GM12864 (cell line): ENCODE measurements around the gene PDGFD.

Source experiments
- DNase-seq: peaks from one replicate; pipeline ENCODE4 v3.0.0-alpha.2; 2011; ENCODE audit warnings: low read depth
- H3K4me3 ChIP-seq: 2 replicates; pipeline ENCODE4 v1.5.1; 2011; ENCODE audit warnings: mild to moderate bottlenecking, low read depth, low read length, control low read depth
- TF ChIP-seq, protein P1 (sequence below): IDR thresholded peaks from 2 replicates; pipeline ENCODE4 v1.5.1; 2011; ENCODE audit warnings: low read depth, mild to moderate bottlenecking, moderate library complexity, low read length, control low read depth, inconsistent platforms; ENCODE audit errors: missing control alignments

PDGFD gene

DNA sequence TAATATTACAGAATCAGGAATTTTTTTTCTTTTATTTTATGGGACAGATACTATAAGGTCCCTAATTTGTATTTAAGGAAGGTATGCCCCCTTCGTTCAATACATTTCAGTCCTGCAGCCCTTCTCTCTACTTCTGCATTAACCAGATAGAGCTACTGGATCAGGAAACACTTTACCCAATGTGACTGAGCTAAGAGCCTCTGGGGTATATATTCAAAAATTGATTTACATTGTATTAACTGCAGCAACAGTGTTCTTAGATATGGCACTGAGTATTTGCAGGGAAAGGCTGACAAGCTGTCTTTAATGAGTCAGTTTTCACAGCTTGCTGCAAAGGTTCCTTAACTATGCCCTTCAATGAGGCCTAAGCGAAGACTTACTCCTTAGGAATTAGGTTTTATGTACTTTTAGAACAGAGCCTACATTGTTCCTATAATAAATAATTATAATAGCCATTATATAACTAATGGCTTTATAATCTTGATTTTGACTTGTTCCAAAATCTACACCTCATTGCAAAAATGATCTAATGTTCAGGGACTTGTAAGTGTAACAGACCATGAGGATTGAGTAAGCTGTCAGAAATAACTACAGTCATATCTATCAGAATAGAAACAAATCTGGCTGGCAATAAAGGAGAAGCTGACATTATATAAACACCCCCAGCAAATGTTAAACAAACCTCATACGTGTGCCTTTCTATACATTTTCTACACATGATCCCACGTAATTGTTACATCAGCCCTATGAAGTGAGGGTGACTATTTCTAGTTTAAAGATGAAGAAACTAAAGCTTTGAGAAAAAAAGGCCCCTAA lies 72.5 kb downstream of the PDGFD start:
- DNase-seq, result no peak
- H3K4me3 ChIP-seq, result no peak overlapping the region
- TF ChIP-seq, protein P1, sequence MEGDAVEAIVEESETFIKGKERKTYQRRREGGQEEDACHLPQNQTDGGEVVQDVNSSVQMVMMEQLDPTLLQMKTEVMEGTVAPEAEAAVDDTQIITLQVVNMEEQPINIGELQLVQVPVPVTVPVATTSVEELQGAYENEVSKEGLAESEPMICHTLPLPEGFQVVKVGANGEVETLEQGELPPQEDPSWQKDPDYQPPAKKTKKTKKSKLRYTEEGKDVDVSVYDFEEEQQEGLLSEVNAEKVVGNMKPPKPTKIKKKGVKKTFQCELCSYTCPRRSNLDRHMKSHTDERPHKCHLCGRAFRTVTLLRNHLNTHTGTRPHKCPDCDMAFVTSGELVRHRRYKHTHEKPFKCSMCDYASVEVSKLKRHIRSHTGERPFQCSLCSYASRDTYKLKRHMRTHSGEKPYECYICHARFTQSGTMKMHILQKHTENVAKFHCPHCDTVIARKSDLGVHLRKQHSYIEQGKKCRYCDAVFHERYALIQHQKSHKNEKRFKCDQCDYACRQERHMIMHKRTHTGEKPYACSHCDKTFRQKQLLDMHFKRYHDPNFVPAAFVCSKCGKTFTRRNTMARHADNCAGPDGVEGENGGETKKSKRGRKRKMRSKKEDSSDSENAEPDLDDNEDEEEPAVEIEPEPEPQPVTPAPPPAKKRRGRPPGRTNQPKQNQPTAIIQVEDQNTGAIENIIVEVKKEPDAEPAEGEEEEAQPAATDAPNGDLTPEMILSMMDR, result no peak

DNA sequence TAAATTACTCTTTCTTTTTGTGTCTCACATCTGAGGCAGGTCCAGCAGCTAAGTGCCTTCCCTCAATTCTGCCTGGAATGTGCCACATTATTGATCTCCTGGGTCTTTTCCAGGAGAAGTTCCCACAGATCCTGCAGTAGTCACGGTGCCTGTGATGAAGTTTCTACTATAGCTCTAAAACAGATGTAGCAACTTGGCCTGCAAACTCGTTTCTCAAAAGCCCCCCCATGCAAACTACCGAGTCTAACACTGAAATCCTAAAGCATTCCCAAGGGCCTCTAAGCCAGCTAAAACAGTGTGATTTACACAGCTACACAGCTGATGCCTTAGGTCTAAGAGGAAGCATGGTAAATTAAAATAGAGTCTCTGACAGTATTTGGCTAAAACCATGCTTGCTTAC lies 73.2 kb downstream of the PDGFD start:
- TF ChIP-seq, protein P1, result no peak
- no peak for DNase-seq
- no peak overlapping the region for H3K4me3 ChIP-seq

DNA sequence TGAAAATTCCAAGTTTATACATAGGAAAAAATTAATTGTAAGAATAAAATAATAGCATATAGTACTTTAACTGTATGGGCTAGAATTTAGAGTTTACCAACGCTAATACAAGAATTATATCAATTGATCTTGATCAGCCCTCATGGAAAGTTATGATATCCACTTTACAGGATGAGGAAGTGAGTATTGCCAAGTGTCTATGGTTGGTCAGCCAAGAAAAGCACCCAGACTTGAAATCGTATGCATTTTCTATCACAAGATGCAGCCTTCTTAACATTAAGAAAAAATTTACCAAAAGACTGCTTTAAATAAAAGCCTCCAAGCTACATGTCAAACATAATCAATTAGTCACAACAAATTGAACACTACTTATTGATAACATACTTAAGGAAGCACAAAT lies 74.5 kb downstream of the PDGFD start:
- DNase-seq, result no peak
- no peak overlapping the region for H3K4me3 ChIP-seq
- TF ChIP-seq, protein P1, result no peak

DNA sequence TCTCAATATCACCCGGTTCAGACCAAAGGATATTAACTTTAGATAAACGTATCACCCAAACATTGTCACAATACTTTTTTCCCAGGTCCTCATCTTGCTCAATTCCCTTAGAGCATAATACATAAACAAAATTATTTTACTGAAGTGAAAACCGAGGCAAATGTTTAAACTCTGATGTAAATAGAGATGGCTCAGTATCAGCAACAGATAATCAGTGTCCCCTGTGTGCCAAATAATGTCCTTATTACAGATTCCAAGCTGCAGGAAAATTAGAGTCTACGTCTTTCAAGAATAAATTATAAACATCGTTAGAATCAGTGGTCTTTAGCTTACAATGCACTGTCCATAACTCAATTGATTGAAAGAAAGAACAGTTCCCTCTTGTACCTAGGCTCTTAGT lies 77.3 kb downstream of the PDGFD start:
- TF ChIP-seq, protein P1, result no peak
- no peak for DNase-seq
- H3K4me3 ChIP-seq, result no peak overlapping the region

DNA sequence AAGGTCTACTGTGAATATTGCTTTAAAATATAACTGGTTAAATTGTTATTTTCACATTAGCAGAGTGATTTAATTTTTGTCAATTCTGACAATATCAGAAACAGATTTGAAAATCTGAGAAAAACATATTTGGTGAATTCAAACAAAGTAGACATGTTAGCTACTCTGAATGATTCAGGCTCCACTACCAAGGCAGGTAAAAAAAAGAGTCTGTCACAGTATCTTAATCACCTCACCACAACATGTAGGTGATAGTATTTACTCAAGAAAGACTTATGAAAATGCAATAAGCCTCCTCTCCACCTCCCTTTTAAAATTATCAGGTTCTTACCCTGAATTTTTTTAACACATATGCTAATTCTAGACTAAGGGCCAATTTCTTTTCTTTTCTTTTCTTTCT lies 85.0 kb downstream of the PDGFD start:
- no peak for DNase-seq
- TF ChIP-seq, protein P1, result no peak
- H3K4me3 ChIP-seq, result no peak overlapping the region

DNA sequence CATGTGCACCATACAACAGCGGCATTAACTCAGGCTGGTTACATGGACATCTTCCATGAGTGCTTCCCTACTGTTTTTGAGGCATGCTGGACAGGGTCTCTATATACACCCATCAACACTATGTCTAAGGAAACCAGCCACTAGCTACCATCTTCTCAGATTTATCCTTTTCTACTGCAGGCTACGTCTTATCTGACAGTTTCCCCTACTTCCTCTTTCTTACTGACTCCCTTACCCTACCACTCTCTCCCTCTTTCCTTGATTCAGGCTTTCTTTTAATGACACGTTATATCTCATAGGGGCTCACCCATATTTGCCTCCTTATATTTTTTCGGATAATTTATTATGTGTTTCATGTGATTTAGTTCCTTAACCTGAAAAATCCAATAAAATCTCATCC lies 85.7 kb downstream of the PDGFD start:
- no peak for DNase-seq
- no peak overlapping the region for H3K4me3 ChIP-seq
- TF ChIP-seq, protein P1, result no peak

DNA sequence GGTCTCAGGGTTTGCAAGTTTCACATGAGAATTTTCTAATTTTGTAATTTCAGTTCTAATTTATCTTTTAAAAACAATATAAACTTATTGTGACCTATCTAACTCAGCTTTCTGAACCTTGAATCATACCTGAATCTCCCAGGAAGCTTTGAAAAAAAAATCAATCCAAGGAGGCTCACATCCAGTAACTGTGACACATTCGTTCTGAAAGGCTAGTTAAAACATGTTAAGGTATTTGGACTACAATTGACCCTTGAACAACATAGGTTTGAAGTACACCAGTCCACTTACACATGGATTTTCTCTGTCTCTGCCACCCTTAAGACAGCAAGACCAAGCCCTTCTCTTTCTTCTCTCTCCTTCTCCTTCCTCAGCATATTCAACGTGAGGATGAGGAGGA lies 87.5 kb downstream of the PDGFD start:
- TF ChIP-seq, protein P1, result no peak
- DNase-seq, result no peak
- no peak overlapping the region for H3K4me3 ChIP-seq
